Testis (tissue), 3 donors: Measurements from ENCODE around the gene PPTC7. TPM values are rescaled to one million over a fixed set of nuclear protein-coding genes. Genes with fewer than 3 reads are reported as not detected.

Source experiments
- DNase-seq: peaks from one replicate; pipeline ENCODE4 v3.0.0-alpha.2; 2019
- H3K27ac ChIP-seq, 2 donors: fragments of 200-600 bp; sonication (generic); one replicate each; pipeline ENCODE4 v1.5.1; 2019
- H3K27me3 ChIP-seq: fragments of 200-600 bp; sonication (generic); one replicate; pipeline ENCODE4 v1.5.1; 2019
- H3K36me3 ChIP-seq: fragments of 200-600 bp; sonication (generic); one replicate; pipeline ENCODE4 v1.5.1; 2017; ENCODE audit warnings: low read depth; ENCODE audit errors: missing control alignments
- H3K4me1 ChIP-seq: fragments of 200-600 bp; sonication (generic); one replicate; pipeline ENCODE4 v1.5.1; 2019
- H3K4me3 ChIP-seq, 2 donors: fragments of 200-600 bp; sonication (generic); one replicate each; pipeline ENCODE4 v1.5.1; 2017 to 2019
- H3K9me3 ChIP-seq: fragments of 200-600 bp; sonication (generic); one replicate; pipeline ENCODE4 v1.5.1; 2017
- POLR2A ChIP-seq: fragments of 450-650 bp; IDR thresholded peaks from one replicate; pipeline ENCODE4 v1.6.1; 2017; ENCODE audit warnings: antibody characterized with exemption, mild to moderate bottlenecking, moderate library complexity
- WGBS, 2 donors: methylation state at CpG; one replicate each; pipeline ENCODE4 v1.1.5; 2018; 5-methylcytosine and 5-hydroxymethylcytosine counted together
- intact Hi-C: fragments of 100-400 bp; cut with DNase I; formaldehyde crosslinking; loops from one replicate; pipeline ENCODE4 v1.15.1; 2023; ENCODE audit warnings: low total_unique reads
- polyA plus RNA-seq: library from polyadenylated mRNA; stranded (reverse); fragments of 350-450 nt; fragmentation: Illumina TruSeq; extraction: RNeasy Lipid Tissue Mini Kit (QIAGEN cat#74804); gene quantifications from one replicate; pipeline ENCODE4 v1.2.3, GENCODE V29; 2014; ENCODE audit warnings: low read depth, low replicate concordance; ENCODE audit not compliant: insufficient read depth
- total RNA-seq, 2 donors: library from RNA; depleted of rRNA; stranded (reverse); fragments of >200 nt; gene quantifications; one replicate each; pipeline ENCODE4 v1.2.3, GENCODE V29; 2016
- TF ChIP-seq, protein P1 (sequence below), 3 experiments: fragments of 450-650 bp in 2 of 3; fragments of 200-600 bp in 1 of 3; sonication (generic) in 1 of 3; IDR thresholded peaks; one replicate each; pipeline ENCODE4 v1.5.1; 2016 to 2019; ENCODE audit warnings: antibody characterized with exemption in 3 of 3, mild to moderate bottlenecking in 2 of 3, moderate library complexity in 1 of 3

PPTC7 gene
- total and polyA plus RNA-seq, 3 donors from 2014 or later: 23.7 to 30.8 (median 29.0) TPM

DNA sequence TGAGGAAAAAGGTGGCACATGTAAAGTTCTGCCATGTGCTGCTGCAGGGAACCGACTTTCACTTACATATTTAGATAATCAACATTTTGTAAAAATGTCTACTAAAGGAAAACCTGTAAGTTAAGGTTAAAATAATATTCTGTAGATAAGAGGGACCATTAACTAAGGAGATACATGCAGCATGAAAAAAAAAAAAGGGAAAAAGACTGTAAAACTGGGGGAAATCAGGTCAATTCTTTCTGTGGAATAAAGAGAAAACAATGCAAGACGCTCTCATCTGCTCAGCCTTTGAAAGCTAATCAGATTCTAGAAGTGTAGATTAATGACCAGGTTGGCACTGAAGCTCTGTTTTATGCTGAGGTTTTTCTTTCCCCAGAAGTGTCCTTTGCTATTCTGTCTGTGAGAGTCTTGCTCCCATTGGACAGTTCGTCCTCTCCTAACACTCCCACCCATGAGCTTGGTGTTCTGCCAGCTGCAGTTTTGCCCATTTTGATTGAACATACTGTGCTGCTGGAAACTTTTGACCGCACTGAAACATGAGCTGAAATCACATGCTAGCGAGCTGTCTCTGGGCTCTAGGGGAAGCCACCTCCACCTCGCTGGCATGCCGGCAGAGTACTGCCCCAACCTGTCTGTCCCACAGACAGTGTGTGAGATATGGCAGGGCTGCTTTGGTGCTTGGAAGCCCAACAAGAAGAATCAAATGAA, 39.7 kb downstream of the PPTC7 start:
- Histone ChIP-seq H3K4me3 (no peak overlapping the region), H3K4me1 (peaks cover 35% of the 10 kb centered on the region), H3K9me3 (no peaks in the 10 kb centered on the region), H3K27me3 (no peaks in the 10 kb centered on the region), H3K36me3 (no peaks in the 10 kb centered on the region), H3K27ac (peak overlapping the region; percentile 83 to 89)
- 29 to 39% methylated on average over 7 of the region's 7 CpGs for WGBS, 2 donors
- intact Hi-C loops: no loop called here
- TF ChIP-seq POLR2A: no peak
- TF ChIP-seq, protein P1, sequence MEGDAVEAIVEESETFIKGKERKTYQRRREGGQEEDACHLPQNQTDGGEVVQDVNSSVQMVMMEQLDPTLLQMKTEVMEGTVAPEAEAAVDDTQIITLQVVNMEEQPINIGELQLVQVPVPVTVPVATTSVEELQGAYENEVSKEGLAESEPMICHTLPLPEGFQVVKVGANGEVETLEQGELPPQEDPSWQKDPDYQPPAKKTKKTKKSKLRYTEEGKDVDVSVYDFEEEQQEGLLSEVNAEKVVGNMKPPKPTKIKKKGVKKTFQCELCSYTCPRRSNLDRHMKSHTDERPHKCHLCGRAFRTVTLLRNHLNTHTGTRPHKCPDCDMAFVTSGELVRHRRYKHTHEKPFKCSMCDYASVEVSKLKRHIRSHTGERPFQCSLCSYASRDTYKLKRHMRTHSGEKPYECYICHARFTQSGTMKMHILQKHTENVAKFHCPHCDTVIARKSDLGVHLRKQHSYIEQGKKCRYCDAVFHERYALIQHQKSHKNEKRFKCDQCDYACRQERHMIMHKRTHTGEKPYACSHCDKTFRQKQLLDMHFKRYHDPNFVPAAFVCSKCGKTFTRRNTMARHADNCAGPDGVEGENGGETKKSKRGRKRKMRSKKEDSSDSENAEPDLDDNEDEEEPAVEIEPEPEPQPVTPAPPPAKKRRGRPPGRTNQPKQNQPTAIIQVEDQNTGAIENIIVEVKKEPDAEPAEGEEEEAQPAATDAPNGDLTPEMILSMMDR (IDR thresholded peaks at IDR 0.05): no peak
- peak; percentile 97 for DNase-seq

DNA sequence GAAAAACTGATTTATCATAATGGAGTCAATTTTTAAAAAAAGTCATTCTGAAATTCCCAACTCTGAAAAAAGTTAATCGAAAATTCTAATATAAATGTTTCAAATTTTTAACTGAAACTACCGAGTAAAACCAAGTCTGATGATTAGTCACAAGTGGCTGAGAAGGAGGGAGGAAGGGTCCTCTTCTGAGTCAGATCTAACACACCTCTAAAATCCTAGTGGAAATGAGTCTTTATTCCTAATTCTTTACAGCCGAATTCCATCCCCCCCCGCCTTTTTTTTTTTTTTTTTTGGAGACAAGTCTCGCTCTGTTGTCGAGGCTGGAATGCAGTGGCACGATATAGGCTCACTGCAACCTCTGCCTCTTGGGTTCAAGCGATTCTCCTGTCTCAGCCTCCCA, 43.1 kb downstream of the PPTC7 start:
- TF ChIP-seq, protein P1 (IDR thresholded peaks at IDR 0.05): no peak
- no peak for TF ChIP-seq POLR2A
- H3K36me3 ChIP-seq: no peaks in the 10 kb centered on the region
- peaks cover 26% of the 10 kb centered on the region for H3K4me1 ChIP-seq
- WGBS, 2 donors: 83 to 89% methylated on average over 8 of the region's 8 CpGs
- no peaks in the 10 kb centered on the region for H3K9me3 ChIP-seq
- H3K4me3 ChIP-seq: no peak overlapping the region
- H3K27me3 ChIP-seq: no peaks in the 10 kb centered on the region
- intact Hi-C loops: no loop called here
- H3K27ac ChIP-seq: peak overlapping the region in 1 of 2 donors; percentile 16
- DNase-seq: no peak

DNA sequence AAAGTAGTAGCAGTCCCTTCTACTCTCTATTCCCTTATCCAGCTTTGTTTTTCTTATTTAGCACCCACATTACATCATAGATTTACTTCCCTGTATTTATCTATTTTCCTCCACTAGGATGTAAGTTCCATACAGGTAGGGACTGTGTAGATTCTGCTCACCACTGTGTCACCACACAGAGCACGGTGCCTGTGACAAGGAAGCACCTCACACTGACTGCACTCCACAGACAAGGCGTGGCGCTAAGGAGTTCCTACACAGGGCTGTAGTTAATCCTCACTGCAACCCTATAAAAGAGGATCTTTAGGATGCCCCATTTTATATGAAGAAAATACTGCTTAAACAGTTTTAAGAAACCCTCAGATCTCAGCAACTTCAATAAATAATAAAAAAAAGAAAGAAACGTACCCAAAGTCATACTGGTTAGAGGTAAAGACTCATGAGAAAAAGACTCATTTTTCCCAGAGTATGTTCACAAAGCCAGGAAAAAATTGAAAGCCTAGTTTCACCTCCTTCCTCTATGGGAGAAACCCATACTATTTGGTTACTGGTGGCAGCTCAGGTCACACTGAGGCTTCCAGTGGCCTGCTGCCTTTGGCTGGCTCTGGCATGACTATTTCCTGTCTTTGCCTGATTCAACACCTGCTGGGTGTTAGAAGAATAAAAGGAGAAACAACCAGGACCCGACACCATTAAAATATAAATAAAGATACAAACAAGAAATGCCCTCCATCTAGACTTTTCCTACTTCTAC, 44.1 kb downstream of the PPTC7 start:
- Histone ChIP-seq H3K9me3 (no peaks in the 10 kb centered on the region), H3K4me3 (no peak overlapping the region), H3K4me1 (peaks cover 21% of the 10 kb centered on the region), H3K27ac (no peak overlapping the region), H3K27me3 (no peaks in the 10 kb centered on the region), H3K36me3 (no peaks in the 10 kb centered on the region)
- no peak for DNase-seq
- no peak for TF ChIP-seq POLR2A
- TF ChIP-seq, protein P1 (IDR thresholded peaks at IDR 0.05): no peak
- 96 to 97% methylated on average over 5 of the region's 5 CpGs for WGBS, 2 donors
- intact Hi-C loops: no loop called here

DNA sequence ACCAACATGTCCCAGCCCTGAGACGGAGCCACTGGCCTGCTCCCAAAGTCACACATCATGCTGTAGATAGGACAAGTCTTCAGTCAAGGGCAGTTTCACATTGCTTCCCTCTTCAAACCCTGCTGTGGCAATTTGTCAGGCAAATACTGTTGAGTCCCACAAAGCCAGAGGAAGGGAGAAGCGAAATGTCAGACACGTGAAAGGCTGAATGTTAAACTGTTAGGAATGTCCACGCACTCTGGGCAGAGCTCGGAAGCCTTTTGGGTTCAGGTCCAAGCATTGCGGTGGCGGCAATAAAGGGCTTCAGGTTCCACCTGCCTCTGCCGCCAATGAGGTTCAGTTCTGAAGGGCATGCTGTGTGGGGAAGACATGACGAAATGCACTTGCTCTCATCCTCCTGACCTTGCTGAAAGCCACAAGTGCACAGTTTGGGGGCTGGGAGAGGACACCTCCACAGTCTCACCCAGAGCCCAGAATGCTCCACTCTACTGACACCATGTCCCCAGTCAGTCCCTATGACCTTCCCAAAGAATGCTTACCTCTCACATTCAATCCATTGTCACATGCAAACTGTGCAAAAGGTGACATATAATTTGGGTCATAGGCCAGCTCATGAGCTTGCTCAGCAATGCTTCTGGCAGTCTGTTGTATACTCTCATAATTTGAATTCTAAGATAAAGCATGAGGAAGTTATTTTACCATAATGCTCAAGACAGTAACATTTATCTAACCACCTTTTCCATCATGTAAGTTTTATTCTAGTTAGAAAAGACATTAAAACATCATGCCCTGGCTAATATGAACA, 45.3 kb downstream of the PPTC7 start:
- 68 to 72% methylated on average over 9 of the region's 9 CpGs for WGBS, 2 donors
- Histone ChIP-seq H3K36me3 (no peaks in the 10 kb centered on the region), H3K4me1 (peaks cover 8% of the 10 kb centered on the region), H3K4me3 (no peak overlapping the region), H3K9me3 (no peaks in the 10 kb centered on the region), H3K27ac (no peak overlapping the region), H3K27me3 (no peaks in the 10 kb centered on the region)
- peak; percentile 58 for DNase-seq
- TF ChIP-seq POLR2A: no peak
- TF ChIP-seq, protein P1 (IDR thresholded peaks at IDR 0.05): no peak
- intact Hi-C loops: no loop called here
